GM19455 (cell line): ENCODE results near the gene NUDT8.
"Not testable (repeated sequence)": the region's sequence is repeated elsewhere in the genome, so short reads cannot be mapped to it uniquely, and the experiment has no call there.

Experiments
- ATAC-seq: cut with Tn5 transposase; IDR thresholded peaks from one replicate; pipeline ENCODE4 v1.9.1; 2021; ENCODE audit not compliant: unreplicated experiment

The NUDT8 gene

GRCh38 chr11:67660752-67661151 lies 31.0 kb upstream of the NUDT8 start:
- ATAC-seq = not testable (repeated sequence)

GRCh38 chr11:67659651-67660165 lies 30.0 kb upstream of the NUDT8 start:
- not testable (repeated sequence) for ATAC-seq

GRCh38 chr11:67657300-67657699 lies 27.6 kb upstream of the NUDT8 start:
- no peak for ATAC-seq

- no peak for ATAC-seq
These were observed 26.7 kb upstream of the NUDT8 start for GRCh38 chr11:67656278-67656922.

GRCh38 chr11:67654225-67654624 lies 24.5 kb upstream of the NUDT8 start:
- ATAC-seq = no peak

GRCh38 chr11:67652965-67653845 lies 23.5 kb upstream of the NUDT8 start:
- ATAC-seq = no peak

GRCh38 chr11:67651976-67652781 lies 22.4 kb upstream of the NUDT8 start:
- no peak for ATAC-seq

GRCh38 chr11:67649634-67650510 lies 20.1 kb upstream of the NUDT8 start:
- ATAC-seq = no peak

GRCh38 chr11:67648796-67649613 lies 19.3 kb upstream of the NUDT8 start:
- no peak for ATAC-seq

- peak; percentile 52 for ATAC-seq
These were observed 18.5 kb upstream of the NUDT8 start for GRCh38 chr11:67648140-67648795.

- no peak for ATAC-seq
These were observed 17.7 kb upstream of the NUDT8 start for GRCh38 chr11:67647471-67647870.

- ATAC-seq = no peak
These were observed 17.0 kb upstream of the NUDT8 start for GRCh38 chr11:67646535-67647336.

GRCh38 chr11:67645521-67646461 lies 16.1 kb upstream of the NUDT8 start:
- no peak for ATAC-seq

GRCh38 chr11:67644472-67645418 lies 15.0 kb upstream of the NUDT8 start:
- ATAC-seq = no peak

- ATAC-seq = no peak
These were observed 14.3 kb upstream of the NUDT8 start for GRCh38 chr11:67644042-67644441.
